Peyer's patch (tissue), 4 donors: Measurements from ENCODE around the gene ZCRB1. TPM values are rescaled to one million over a fixed set of nuclear protein-coding genes. Genes with fewer than 3 reads are reported as not detected.

Source experiments
- DNase-seq, 3 donors: peaks; one replicate each; pipeline ENCODE4 v3.0.0-alpha.2; 2017 to 2019
- H3K27ac ChIP-seq, 4 donors: fragments of 200-600 bp; sonication (generic); one replicate each; pipeline ENCODE4 v1.5.1; 2016 to 2019
- H3K27me3 ChIP-seq, 2 donors: fragments of 200-600 bp; sonication (generic); one replicate each; pipeline ENCODE4 v1.5.1; 2019
- H3K36me3 ChIP-seq, 3 donors: fragments of 200-600 bp; sonication (generic); one replicate each; pipeline ENCODE4 v1.5.1; 2016 to 2019
- H3K4me1 ChIP-seq, 4 donors: fragments of 200-600 bp; sonication (generic); one replicate each; pipeline ENCODE4 v1.5.1; 2016 to 2019
- H3K4me3 ChIP-seq, 4 donors: fragments of 200-600 bp; sonication (generic); 1 replicate in 3 of 4; 2 replicates in 1 of 4; pipeline ENCODE4 v1.5.1; 2016 to 2019; ENCODE audit warnings: mild to moderate bottlenecking in 1 of 4
- H3K9me3 ChIP-seq, 4 donors: fragments of 200-600 bp; sonication (generic); one replicate each; pipeline ENCODE4 v1.5.1; 2016 to 2019; ENCODE audit warnings: mild to moderate bottlenecking in 1 of 4
- POLR2A ChIP-seq, 2 donors: fragments of 450-650 bp; IDR thresholded peaks; one replicate each; pipeline ENCODE4 v1.5.1; 2017; ENCODE audit warnings: antibody characterized with exemption in 2 of 2, mild to moderate bottlenecking in 2 of 2, moderate library complexity in 2 of 2
- total RNA-seq, 4 donors: library from RNA; depleted of rRNA; stranded (reverse); fragments of >200 nt; gene quantifications; one replicate each; pipeline ENCODE4 v1.1.0, GENCODE V29; 2016
- TF ChIP-seq, protein P1 (sequence below), 6 experiments: fragments of 450-650 bp in 4 of 6; fragments of 200-600 bp in 2 of 6; sonication (generic) in 1 of 6; IDR thresholded peaks; one replicate each; pipeline ENCODE4 v1.5.1; 2017 to 2019; ENCODE audit warnings: antibody characterized with exemption in 6 of 6, mild to moderate bottlenecking in 3 of 6, moderate library complexity in 1 of 6

The ZCRB1 gene
- total RNA-seq, 4 donors from 2014 or later: 9.1 to 18.7 (median 12.2) TPM

DNA sequence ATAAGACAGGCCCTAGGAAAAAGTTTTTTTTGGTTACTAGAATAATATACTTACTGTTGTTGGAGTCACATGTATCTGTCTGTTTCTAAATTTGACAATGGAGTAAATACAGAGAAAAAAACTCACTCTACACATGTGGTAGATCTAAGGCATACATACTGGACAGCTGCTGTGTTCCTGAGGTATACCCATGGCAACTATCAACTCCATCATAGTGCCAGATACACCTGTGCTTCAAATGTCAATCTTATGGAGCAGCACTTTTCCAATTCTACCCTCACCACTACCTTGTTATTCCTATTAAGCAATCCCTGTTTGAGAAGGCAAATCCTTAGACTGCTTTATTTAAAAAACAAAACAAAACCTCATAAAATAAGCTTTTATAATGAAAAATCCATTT lies 3.3 kb downstream of the ZCRB1 start:
- DNase-seq: no peak
- Histone ChIP-seq H3K4me3 (no peak overlapping the region), H3K27me3 (no peaks in the 10 kb centered on the region), H3K9me3 (no peaks in the 10 kb centered on the region), H3K36me3 (peaks cover 0 to 11% (median 0%) of the 10 kb centered on the region in 3 donors), H3K4me1 (peaks cover 2 to 9% (median 8%) of the 10 kb centered on the region in 4 donors), H3K27ac (no peak overlapping the region)
- no peak for TF ChIP-seq POLR2A (IDR thresholded peaks at IDR 0.05)
- TF ChIP-seq, protein P1, sequence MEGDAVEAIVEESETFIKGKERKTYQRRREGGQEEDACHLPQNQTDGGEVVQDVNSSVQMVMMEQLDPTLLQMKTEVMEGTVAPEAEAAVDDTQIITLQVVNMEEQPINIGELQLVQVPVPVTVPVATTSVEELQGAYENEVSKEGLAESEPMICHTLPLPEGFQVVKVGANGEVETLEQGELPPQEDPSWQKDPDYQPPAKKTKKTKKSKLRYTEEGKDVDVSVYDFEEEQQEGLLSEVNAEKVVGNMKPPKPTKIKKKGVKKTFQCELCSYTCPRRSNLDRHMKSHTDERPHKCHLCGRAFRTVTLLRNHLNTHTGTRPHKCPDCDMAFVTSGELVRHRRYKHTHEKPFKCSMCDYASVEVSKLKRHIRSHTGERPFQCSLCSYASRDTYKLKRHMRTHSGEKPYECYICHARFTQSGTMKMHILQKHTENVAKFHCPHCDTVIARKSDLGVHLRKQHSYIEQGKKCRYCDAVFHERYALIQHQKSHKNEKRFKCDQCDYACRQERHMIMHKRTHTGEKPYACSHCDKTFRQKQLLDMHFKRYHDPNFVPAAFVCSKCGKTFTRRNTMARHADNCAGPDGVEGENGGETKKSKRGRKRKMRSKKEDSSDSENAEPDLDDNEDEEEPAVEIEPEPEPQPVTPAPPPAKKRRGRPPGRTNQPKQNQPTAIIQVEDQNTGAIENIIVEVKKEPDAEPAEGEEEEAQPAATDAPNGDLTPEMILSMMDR (IDR thresholded peaks at IDR 0.05): no peak

DNA sequence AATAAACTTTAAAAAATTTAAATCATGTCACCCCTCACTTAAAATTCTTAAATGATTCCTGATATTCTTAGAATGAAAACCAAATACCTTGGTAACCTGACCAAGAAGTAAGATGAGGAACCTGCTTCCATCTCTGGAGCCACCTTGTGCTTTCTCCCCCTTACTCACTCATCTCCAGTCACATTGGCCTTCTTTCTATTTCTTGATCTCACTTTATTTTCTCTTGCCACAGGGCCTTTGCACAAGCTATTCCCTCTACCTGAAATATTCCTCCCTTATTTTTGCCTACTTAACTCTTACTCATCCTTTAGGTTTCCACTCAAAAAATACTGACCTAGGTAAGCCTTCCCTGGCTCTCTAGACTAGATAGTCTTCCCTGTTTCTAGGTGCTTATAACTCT lies 5.1 kb downstream of the ZCRB1 start:
- no peak for DNase-seq
- Histone ChIP-seq H3K27me3 (no peaks in the 10 kb centered on the region), H3K9me3 (no peaks in the 10 kb centered on the region), H3K4me1 (no peaks in the 10 kb centered on the region), H3K27ac (no peak overlapping the region), H3K4me3 (no peak overlapping the region), H3K36me3 (peaks cover 0 to 27% (median 0%) of the 10 kb centered on the region in 3 donors)
- no peak for TF ChIP-seq POLR2A (IDR thresholded peaks at IDR 0.05)
- TF ChIP-seq, protein P1 (IDR thresholded peaks at IDR 0.05): no peak

DNA sequence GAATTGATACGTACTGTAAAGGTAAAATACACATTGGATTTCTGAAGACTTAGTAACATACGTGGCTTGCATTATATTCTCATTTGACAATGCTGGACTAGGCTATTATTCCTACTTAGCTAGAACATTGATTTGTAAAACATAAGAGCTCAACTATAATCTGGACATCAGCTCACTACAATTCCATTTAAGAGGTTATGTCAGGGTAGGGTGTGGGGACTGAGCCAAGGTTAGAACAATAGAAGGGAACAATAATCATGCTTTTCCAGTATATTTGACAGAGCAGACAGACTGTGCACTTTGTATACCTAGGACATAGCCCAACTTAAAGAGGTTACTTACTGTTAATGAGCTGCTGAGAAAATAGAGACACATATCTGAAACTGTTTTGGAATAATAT lies 10.8 kb downstream of the ZCRB1 start:
- TF ChIP-seq, protein P1 (IDR thresholded peaks at IDR 0.05): no peak
- TF ChIP-seq POLR2A (IDR thresholded peaks at IDR 0.05): no peak
- H3K36me3 ChIP-seq: peaks cover 0 to 38% (median 0%) of the 10 kb centered on the region in 3 donors
- no peak overlapping the region for H3K4me3 ChIP-seq
- H3K4me1 ChIP-seq: no peaks in the 10 kb centered on the region
- H3K9me3 ChIP-seq: no peaks in the 10 kb centered on the region
- no peak overlapping the region for H3K27ac ChIP-seq
- no peak for DNase-seq
- no peaks in the 10 kb centered on the region for H3K27me3 ChIP-seq

DNA sequence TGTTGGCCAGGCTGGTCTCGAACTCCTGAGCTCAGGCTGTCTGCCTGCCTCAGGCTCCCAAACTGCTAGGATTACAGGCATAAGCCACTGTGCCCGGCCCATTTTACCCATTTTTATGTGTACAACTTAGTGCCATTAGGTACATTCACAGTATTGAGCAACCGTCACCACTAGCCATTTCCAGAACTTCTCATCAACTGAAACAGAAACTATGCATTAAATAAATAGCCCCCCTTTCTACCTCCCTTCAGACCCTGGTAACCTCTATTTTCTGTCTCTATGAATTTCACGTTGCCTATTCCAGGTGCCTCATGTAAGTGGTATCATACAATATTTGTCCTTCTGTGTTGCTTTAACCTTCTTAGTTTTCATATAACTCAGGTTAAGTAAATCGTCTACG lies 15.9 kb downstream of the ZCRB1 start:
- no peak overlapping the region for H3K27ac ChIP-seq
- no peaks in the 10 kb centered on the region for H3K4me1 ChIP-seq
- no peak overlapping the region for H3K4me3 ChIP-seq
- H3K9me3 ChIP-seq: no peaks in the 10 kb centered on the region
- peaks cover 0 to 13% (median 0%) of the 10 kb centered on the region in 3 donors for H3K36me3 ChIP-seq
- no peak for DNase-seq
- H3K27me3 ChIP-seq: no peaks in the 10 kb centered on the region
- no peak for TF ChIP-seq POLR2A (IDR thresholded peaks at IDR 0.05)
- TF ChIP-seq, protein P1 (IDR thresholded peaks at IDR 0.05): no peak

DNA sequence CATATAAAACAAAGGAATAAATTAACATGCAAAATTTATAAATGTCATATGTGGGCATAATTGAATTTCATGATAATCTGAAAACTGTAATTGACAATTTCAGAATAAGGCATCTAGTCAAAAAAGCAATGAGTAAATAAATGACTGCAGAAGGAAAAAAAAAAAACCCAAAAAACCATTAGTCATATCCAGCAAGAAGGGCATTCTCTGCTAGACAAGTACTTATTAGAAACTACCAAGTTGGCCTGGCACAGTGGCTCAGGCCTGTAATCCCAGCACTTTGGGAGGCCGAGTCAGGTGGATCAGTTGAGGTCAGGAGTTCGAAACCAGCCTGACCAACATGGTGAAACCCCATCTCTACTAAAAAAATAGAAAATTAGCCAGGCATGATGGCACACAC lies 17.5 kb downstream of the ZCRB1 start:
- Histone ChIP-seq H3K36me3 (peaks cover 0 to 9% (median 0%) of the 10 kb centered on the region in 3 donors), H3K4me3 (no peak overlapping the region), H3K9me3 (no peaks in the 10 kb centered on the region), H3K4me1 (no peaks in the 10 kb centered on the region), H3K27ac (no peak overlapping the region), H3K27me3 (no peaks in the 10 kb centered on the region)
- TF ChIP-seq POLR2A (IDR thresholded peaks at IDR 0.05): no peak
- TF ChIP-seq, protein P1 (IDR thresholded peaks at IDR 0.05): no peak
- DNase-seq: no peak

DNA sequence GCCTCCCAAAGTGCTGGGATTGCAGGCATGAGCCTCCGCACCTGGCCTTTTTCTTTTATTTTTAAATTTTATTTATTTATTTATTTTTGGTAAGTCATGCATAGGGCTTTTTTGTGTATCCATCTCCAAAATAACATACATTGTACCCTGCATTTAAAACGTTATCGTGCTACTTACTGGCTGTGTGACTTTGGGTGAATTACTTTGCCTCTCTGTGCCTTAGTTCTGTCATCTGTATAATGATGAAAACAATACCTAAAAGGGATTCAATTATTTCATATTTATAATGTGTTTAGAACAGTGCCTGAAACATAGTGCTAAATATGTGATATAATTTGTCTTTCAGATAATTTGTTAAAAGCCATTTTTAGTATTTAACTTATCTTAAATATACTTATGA lies 19.6 kb downstream of the ZCRB1 start:
- H3K27me3 ChIP-seq: no peaks in the 10 kb centered on the region
- H3K4me1 ChIP-seq: no peaks in the 10 kb centered on the region
- no peak overlapping the region for H3K4me3 ChIP-seq
- H3K36me3 ChIP-seq: no peaks in the 10 kb centered on the region
- TF ChIP-seq, protein P1 (IDR thresholded peaks at IDR 0.05): no peak
- TF ChIP-seq POLR2A (IDR thresholded peaks at IDR 0.05): no peak
- H3K27ac ChIP-seq: no peak overlapping the region
- DNase-seq: no peak
- no peaks in the 10 kb centered on the region for H3K9me3 ChIP-seq
